HEK293 (cell line): ENCODE data around the gene GPR162.

ENCODE experiments used
- GLI2 ChIP-seq: fragments of 450-650 bp; formaldehyde crosslinking; IDR thresholded peaks from 2 replicates; pipeline ENCODE4; 2017; ENCODE audit warnings: missing biosample characterization, missing genetic modification characterization, low read depth, borderline replicate concordance
- HOXD13 ChIP-seq: sonication (generic); formaldehyde crosslinking; IDR thresholded peaks from 2 replicates; pipeline ENCODE4 v1.8.0; 2022; ENCODE audit warnings: missing genetic modification reagents, borderline replicate concordance
- KLF16 ChIP-seq: fragments of 450-650 bp; formaldehyde crosslinking; IDR thresholded peaks from 2 replicates; pipeline ENCODE4 v1.5.1; 2017; ENCODE audit warnings: missing biosample characterization, missing genetic modification characterization
- SALL2 ChIP-seq: fragments of 450-650 bp; formaldehyde crosslinking; IDR thresholded peaks from 2 replicates; pipeline ENCODE4 v1.5.0; 2017; ENCODE audit warnings: missing biosample characterization, mild to moderate bottlenecking, missing genetic modification characterization, borderline replicate concordance
- SETDB1 ChIP-seq: IDR thresholded peaks from one replicate; pipeline ENCODE4 v1.6.1; 2017; ENCODE audit warnings: mild to moderate bottlenecking, low read length, moderate library complexity, mixed read lengths; ENCODE audit not compliant: insufficient read length
- YY1 ChIP-seq: fragments of 450-650 bp; formaldehyde crosslinking; IDR thresholded peaks from 2 replicates; pipeline ENCODE4 v1.5.1; 2018; ENCODE audit warnings: missing biosample characterization, missing genetic modification characterization
- YY2 ChIP-seq: fragments of 450-650 bp; formaldehyde crosslinking; IDR thresholded peaks from 2 replicates; pipeline ENCODE4 v1.5.1; 2016; ENCODE audit warnings: missing biosample characterization, missing genetic modification characterization
- ZBTB1 ChIP-seq: fragments of 450-650 bp; formaldehyde crosslinking; IDR thresholded peaks from 2 replicates; pipeline ENCODE4 v1.5.1; 2016; ENCODE audit warnings: missing biosample characterization, missing genetic modification characterization
- ZBTB20 ChIP-seq: fragments of 450-650 bp; formaldehyde crosslinking; IDR thresholded peaks from 2 replicates; pipeline ENCODE4 v1.5.1; 2016; ENCODE audit warnings: missing biosample characterization, missing genetic modification characterization
- ZBTB48 ChIP-seq: fragments of 450-650 bp; formaldehyde crosslinking; IDR thresholded peaks from 2 replicates; pipeline ENCODE4 v1.5.1; 2016; ENCODE audit warnings: missing biosample characterization, missing genetic modification characterization
- ZIC2 ChIP-seq: fragments of 450-650 bp; formaldehyde crosslinking; IDR thresholded peaks from 2 replicates; pipeline ENCODE4 v1.5.1; 2016; ENCODE audit warnings: missing biosample characterization, missing genetic modification characterization
- ZNF133 ChIP-seq: fragments of 450-650 bp; formaldehyde crosslinking; IDR thresholded peaks from 2 replicates; pipeline ENCODE4 v1.5.1; 2016; ENCODE audit warnings: missing biosample characterization, missing genetic modification characterization
- ZNF140 ChIP-seq: fragments of 450-650 bp; formaldehyde crosslinking; IDR thresholded peaks from 2 replicates; pipeline ENCODE4 v1.5.1; 2016; ENCODE audit warnings: missing biosample characterization, missing genetic modification characterization
- ZNF155 ChIP-seq: fragments of 450-650 bp; formaldehyde crosslinking; IDR thresholded peaks from 2 replicates; pipeline ENCODE4 v1.5.1; 2016; ENCODE audit warnings: missing biosample characterization, missing genetic modification characterization
- ZNF174 ChIP-seq: fragments of 450-650 bp; formaldehyde crosslinking; IDR thresholded peaks from 2 replicates; pipeline ENCODE4 v1.5.0; 2017; ENCODE audit warnings: missing biosample characterization, mild to moderate bottlenecking, missing genetic modification characterization
- ZNF2 ChIP-seq: fragments of 450-650 bp; formaldehyde crosslinking; IDR thresholded peaks from 2 replicates; pipeline ENCODE4 v1.5.1; 2016; ENCODE audit warnings: missing biosample characterization, missing genetic modification characterization
- ZNF248 ChIP-seq: fragments of 450-650 bp; formaldehyde crosslinking; IDR thresholded peaks from 2 replicates; pipeline ENCODE4 v1.5.1; 2017; ENCODE audit warnings: missing biosample characterization, missing genetic modification characterization
- ZNF473 ChIP-seq: fragments of 450-650 bp; formaldehyde crosslinking; IDR thresholded peaks from 2 replicates; pipeline ENCODE4 v1.5.1; 2017; ENCODE audit warnings: missing biosample characterization, missing genetic modification characterization
- ZNF514 ChIP-seq: fragments of 450-650 bp; formaldehyde crosslinking; IDR thresholded peaks from 2 replicates; pipeline ENCODE4 v1.5.1; 2016; ENCODE audit warnings: missing biosample characterization, missing genetic modification characterization
- ZNF555 ChIP-seq: fragments of 450-650 bp; formaldehyde crosslinking; conservative IDR thresholded peaks from 2 replicates; pipeline ENCODE4 v1.5.1; 2017; ENCODE audit warnings: missing biosample characterization, mild to moderate bottlenecking, missing genetic modification characterization, inconsistent platforms
- ZNF560 ChIP-seq: fragments of 450-650 bp; formaldehyde crosslinking; IDR thresholded peaks from 2 replicates; pipeline ENCODE4 v1.5.1; 2017; ENCODE audit warnings: missing biosample characterization, missing genetic modification characterization, borderline replicate concordance
- ZNF600 ChIP-seq: fragments of 450-650 bp; formaldehyde crosslinking; IDR thresholded peaks from 2 replicates; pipeline ENCODE4 v1.5.1; 2016; ENCODE audit warnings: missing biosample characterization, missing genetic modification characterization
- ZNF610 ChIP-seq: fragments of 450-650 bp; formaldehyde crosslinking; IDR thresholded peaks from 2 replicates; pipeline ENCODE4 v1.5.1; 2016; ENCODE audit warnings: missing biosample characterization, missing genetic modification characterization, borderline replicate concordance
- ZNF624 ChIP-seq: fragments of 450-650 bp; formaldehyde crosslinking; IDR thresholded peaks from 2 replicates; pipeline ENCODE4 v1.5.1; 2017; ENCODE audit warnings: missing biosample characterization, missing genetic modification characterization
- ZNF768 ChIP-seq: fragments of 450-650 bp; formaldehyde crosslinking; IDR thresholded peaks from 2 replicates; pipeline ENCODE4 v1.5.1; 2018; ENCODE audit warnings: missing biosample characterization, mild to moderate bottlenecking, missing genetic modification characterization
- TF ChIP-seq, protein P1 (sequence below): fragments of 450-650 bp; formaldehyde crosslinking; IDR thresholded peaks from 2 replicates; pipeline ENCODE4 v1.5.1; 2016; ENCODE audit warnings: missing biosample characterization, missing genetic modification characterization
- TF ChIP-seq, protein P2 (sequence below): fragments of 450-650 bp; formaldehyde crosslinking; optimal IDR thresholded peaks from 2 replicates; pipeline ENCODE3; 2016; ENCODE audit warnings: missing biosample characterization, mild to moderate bottlenecking, missing genetic modification characterization
- TF ChIP-seq, protein P3 (sequence below): fragments of 450-650 bp; formaldehyde crosslinking; IDR thresholded peaks from 2 replicates; pipeline ENCODE4 v1.5.1; 2016; ENCODE audit warnings: missing biosample characterization, missing genetic modification characterization
- TF ChIP-seq, protein P4 (sequence below): fragments of 450-650 bp; IDR thresholded peaks from 2 replicates; pipeline ENCODE4 v1.5.1; 2018; ENCODE audit warnings: missing biosample characterization, mild to moderate bottlenecking, missing genetic modification characterization
- TF ChIP-seq, protein P5 (sequence below): fragments of 450-650 bp; formaldehyde crosslinking; IDR thresholded peaks from 2 replicates; pipeline ENCODE4 v1.5.1; 2017; ENCODE audit warnings: missing biosample characterization, missing genetic modification characterization
- TF ChIP-seq, protein P6 (sequence below): fragments of 450-650 bp; formaldehyde crosslinking; IDR thresholded peaks from 2 replicates; pipeline ENCODE4 v1.5.1; 2016; ENCODE audit warnings: missing biosample characterization, missing genetic modification characterization

The GPR162 gene

DNA sequence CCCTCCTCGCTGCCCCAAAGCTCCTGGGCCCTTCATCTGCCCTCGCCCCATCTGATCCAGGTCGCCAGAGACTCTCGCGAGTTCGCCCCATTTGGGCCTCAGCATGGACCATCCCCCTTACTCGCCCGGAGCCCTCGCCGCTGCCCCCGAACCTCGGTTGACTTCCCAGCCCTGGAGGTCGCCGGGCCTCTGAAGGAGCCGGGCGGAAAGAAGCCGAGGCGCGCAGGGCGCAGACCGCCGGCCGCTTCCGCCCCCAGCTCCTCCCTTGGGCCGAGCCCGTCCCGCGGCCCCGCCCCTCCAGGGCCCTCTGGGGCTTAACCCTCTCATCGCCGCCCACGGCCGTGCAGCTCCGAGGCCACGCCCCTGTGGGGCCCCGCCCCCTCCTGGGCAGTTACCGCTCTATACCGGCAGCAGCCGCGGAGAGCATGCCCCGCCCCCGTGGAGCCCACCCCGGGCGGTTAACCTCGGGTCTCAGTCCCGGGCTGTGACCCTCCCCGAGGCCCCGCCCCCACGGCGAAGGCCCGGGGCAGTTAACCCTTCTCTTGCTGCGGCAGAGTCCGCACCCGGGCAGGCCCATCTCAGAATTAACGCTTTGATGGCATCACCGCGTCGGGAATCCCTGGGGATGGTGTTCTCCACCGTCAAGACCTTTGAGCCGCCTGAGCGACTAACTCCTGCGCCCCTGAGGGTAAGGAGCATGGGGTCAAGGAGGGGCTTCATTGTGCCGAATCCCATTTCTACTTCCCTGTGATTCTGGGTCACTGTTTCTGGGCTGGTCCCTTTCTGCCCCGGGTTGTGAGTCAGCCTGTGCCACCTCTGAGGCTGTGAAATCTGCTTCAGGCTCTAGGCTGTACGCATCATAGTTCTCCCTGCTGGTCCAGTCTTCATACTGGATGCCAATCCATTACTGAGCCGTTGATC is 51.7 kb downstream of the GPR162 start, which contains the start of gene SPSB2 (continued):
- TF ChIP-seq ZIC2 (tag by site-specific recombination), result peak; percentile 52
- TF ChIP-seq, protein P1, sequence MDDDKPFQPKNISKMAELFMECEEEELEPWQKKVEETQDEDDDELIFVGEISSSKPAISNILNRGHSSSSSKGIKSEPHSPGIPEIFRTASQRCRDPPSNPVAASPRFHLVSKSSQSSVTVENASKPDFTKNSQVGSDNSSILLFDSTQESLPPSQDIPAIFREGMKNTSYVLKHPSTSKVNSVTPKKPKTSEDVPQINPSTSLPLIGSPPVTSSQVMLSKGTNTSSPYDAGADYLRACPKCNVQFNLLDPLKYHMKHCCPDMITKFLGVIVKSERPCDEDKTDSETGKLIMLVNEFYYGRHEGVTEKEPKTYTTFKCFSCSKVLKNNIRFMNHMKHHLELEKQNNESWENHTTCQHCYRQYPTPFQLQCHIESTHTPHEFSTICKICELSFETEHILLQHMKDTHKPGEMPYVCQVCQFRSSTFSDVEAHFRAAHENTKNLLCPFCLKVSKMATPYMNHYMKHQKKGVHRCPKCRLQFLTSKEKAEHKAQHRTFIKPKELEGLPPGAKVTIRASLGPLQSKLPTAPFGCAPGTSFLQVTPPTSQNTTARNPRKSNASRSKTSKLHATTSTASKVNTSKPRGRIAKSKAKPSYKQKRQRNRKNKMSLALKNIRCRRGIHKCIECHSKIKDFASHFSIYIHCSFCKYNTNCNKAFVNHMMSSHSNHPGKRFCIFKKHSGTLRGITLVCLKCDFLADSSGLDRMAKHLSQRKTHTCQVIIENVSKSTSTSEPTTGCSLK (tag by site-specific recombination), result no peak
- TF ChIP-seq ZNF174 (tag by site-specific recombination), result no peak
- no peak for TF ChIP-seq ZNF560
- TF ChIP-seq ZNF133, result no peak
- TF ChIP-seq ZNF514 (tag by site-specific recombination), result no peak
- no peak for TF ChIP-seq HOXD13
- no peak for TF ChIP-seq YY1 (tag by site-specific recombination)
- TF ChIP-seq ZBTB20 (tag by site-specific recombination), result peak; percentile 66; the same call in 1 of the 2 replicates
- TF ChIP-seq, protein P2, sequence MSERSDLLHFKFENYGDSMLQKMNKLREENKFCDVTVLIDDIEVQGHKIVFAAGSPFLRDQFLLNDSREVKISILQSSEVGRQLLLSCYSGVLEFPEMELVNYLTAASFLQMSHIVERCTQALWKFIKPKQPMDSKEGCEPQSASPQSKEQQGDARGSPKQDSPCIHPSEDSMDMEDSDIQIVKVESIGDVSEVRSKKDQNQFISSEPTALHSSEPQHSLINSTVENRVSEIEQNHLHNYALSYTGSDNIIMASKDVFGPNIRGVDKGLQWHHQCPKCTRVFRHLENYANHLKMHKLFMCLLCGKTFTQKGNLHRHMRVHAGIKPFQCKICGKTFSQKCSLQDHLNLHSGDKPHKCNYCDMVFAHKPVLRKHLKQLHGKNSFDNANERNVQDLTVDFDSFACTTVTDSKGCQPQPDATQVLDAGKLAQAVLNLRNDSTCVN (tag by site-specific recombination), result peak; percentile 71
- TF ChIP-seq ZNF248 (tag by site-specific recombination), result no peak
- TF ChIP-seq YY2 (tag by site-specific recombination), result no peak
- TF ChIP-seq ZNF2, result 0 out of 2 replicates have a peak, but pooled peaks have one; percentile 21
- no peak for TF ChIP-seq GLI2 (tag by site-specific recombination)
- TF ChIP-seq ZNF555, result no peak
- TF ChIP-seq, protein P3, sequence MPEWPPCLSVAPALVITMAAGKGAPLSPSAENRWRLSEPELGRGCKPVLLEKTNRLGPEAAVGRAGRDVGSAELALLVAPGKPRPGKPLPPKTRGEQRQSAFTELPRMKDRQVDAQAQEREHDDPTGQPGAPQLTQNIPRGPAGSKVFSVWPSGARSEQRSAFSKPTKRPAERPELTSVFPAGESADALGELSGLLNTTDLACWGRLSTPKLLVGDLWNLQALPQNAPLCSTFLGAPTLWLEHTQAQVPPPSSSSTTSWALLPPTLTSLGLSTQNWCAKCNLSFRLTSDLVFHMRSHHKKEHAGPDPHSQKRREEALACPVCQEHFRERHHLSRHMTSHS, result no peak
- TF ChIP-seq, protein P4, sequence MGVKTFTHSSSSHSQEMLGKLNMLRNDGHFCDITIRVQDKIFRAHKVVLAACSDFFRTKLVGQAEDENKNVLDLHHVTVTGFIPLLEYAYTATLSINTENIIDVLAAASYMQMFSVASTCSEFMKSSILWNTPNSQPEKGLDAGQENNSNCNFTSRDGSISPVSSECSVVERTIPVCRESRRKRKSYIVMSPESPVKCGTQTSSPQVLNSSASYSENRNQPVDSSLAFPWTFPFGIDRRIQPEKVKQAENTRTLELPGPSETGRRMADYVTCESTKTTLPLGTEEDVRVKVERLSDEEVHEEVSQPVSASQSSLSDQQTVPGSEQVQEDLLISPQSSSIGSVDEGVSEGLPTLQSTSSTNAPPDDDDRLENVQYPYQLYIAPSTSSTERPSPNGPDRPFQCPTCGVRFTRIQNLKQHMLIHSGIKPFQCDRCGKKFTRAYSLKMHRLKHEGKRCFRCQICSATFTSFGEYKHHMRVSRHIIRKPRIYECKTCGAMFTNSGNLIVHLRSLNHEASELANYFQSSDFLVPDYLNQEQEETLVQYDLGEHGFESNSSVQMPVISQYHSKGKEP, result peak; percentile 59
- TF ChIP-seq ZNF600 (tag by site-specific recombination), result no peak
- TF ChIP-seq ZBTB1 (tag by site-specific recombination), result no peak
- TF ChIP-seq ZBTB48 (tag by site-specific recombination), result peak; percentile 88
- TF ChIP-seq, protein P5, sequence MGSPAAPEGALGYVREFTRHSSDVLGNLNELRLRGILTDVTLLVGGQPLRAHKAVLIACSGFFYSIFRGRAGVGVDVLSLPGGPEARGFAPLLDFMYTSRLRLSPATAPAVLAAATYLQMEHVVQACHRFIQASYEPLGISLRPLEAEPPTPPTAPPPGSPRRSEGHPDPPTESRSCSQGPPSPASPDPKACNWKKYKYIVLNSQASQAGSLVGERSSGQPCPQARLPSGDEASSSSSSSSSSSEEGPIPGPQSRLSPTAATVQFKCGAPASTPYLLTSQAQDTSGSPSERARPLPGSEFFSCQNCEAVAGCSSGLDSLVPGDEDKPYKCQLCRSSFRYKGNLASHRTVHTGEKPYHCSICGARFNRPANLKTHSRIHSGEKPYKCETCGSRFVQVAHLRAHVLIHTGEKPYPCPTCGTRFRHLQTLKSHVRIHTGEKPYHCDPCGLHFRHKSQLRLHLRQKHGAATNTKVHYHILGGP (tag by site-specific recombination), result no peak
- no peak for TF ChIP-seq ZNF473
- TF ChIP-seq, protein P6, sequence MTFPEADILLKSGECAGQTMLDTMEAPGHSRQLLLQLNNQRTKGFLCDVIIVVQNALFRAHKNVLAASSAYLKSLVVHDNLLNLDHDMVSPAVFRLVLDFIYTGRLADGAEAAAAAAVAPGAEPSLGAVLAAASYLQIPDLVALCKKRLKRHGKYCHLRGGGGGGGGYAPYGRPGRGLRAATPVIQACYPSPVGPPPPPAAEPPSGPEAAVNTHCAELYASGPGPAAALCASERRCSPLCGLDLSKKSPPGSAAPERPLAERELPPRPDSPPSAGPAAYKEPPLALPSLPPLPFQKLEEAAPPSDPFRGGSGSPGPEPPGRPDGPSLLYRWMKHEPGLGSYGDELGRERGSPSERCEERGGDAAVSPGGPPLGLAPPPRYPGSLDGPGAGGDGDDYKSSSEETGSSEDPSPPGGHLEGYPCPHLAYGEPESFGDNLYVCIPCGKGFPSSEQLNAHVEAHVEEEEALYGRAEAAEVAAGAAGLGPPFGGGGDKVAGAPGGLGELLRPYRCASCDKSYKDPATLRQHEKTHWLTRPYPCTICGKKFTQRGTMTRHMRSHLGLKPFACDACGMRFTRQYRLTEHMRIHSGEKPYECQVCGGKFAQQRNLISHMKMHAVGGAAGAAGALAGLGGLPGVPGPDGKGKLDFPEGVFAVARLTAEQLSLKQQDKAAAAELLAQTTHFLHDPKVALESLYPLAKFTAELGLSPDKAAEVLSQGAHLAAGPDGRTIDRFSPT (tag by site-specific recombination), result peak; percentile 29
- TF ChIP-seq ZNF610 (tag by site-specific recombination), result 0 out of 2 replicates have a peak, but pooled peaks have one; percentile 18
- TF ChIP-seq ZNF155 (tag by site-specific recombination), result no peak
- TF ChIP-seq SALL2 (tag by site-specific recombination), result no peak
- TF ChIP-seq ZNF768 (tag by site-specific recombination), result no peak
- TF ChIP-seq SETDB1, result no peak
- no peak for TF ChIP-seq ZNF140 (tag by site-specific recombination)
- TF ChIP-seq KLF16, result peak; percentile 96
- no peak for TF ChIP-seq ZNF624 (tag by site-specific recombination)
